Gastroesophageal sphincter (tissue), 3 donors: ENCODE measurements around the gene CPN1.

Experiments used
- CTCF ChIP-seq, 4 experiments: fragments of 200-600 bp in 2 of 4; fragments of 450-650 bp in 2 of 4; sonication (generic) in 1 of 4; IDR thresholded peaks; one replicate each; pipeline ENCODE4 v1.5.1; 2017 to 2019; ENCODE audit warnings: antibody characterized with exemption in 4 of 4, mild to moderate bottlenecking in 2 of 4, moderate library complexity in 2 of 4
- EP300 ChIP-seq: sonication (generic); formaldehyde crosslinking; IDR thresholded peaks from one replicate; pipeline ENCODE4 v1.6.1; 2017; ENCODE audit warnings: antibody characterized with exemption, mild to moderate bottlenecking
- POLR2A ChIP-seq, 2 donors: fragments of 450-650 bp; IDR thresholded peaks; one replicate each; pipeline ENCODE4 v1.6.1; 2017; ENCODE audit warnings: antibody characterized with exemption in 2 of 2, mild to moderate bottlenecking in 2 of 2, moderate library complexity in 1 of 2
- POLR2AphosphoS5 ChIP-seq: sonication (generic); formaldehyde crosslinking; IDR thresholded peaks from one replicate; pipeline ENCODE4 v1.6.1; 2017; ENCODE audit warnings: antibody characterized with exemption

- TF ChIP-seq CTCF (IDR thresholded peaks at IDR 0.05): no peak
- no peak for TF ChIP-seq POLR2A (IDR thresholded peaks at IDR 0.05)
- no peak for TF ChIP-seq POLR2AphosphoS5
- no peak for TF ChIP-seq EP300
These were observed 40.2 kb downstream of the CPN1 start for GRCh38 chr10:100041306-100042002.
